IPS DF 6.9 (cell line): ENCODE results near the gene SLC25A28.

Experiments
- DNase-seq: peaks from one replicate; pipeline ENCODE4 v3.0.0-alpha.2; 2013; ENCODE audit warnings: low read depth, low spot score
- H3K27ac ChIP-seq: one replicate; pipeline ENCODE4 v1.5.1; 2013; ENCODE audit warnings: low read length, control low read depth
- H3K27me3 ChIP-seq: 2 replicates; pipeline ENCODE4 v1.6.1; 2013; ENCODE audit warnings: mild to moderate bottlenecking, low read length; ENCODE audit not compliant: control insufficient read depth, insufficient read depth
- H3K36me3 ChIP-seq: 2 replicates; pipeline ENCODE4 v1.6.1; 2013; ENCODE audit warnings: low read length; ENCODE audit not compliant: control insufficient read depth, insufficient read depth
- H3K4me1 ChIP-seq: 2 replicates; pipeline ENCODE4 v1.6.1; 2013; ENCODE audit warnings: low read length; ENCODE audit not compliant: control insufficient read depth, insufficient read depth
- H3K4me3 ChIP-seq: 2 replicates; pipeline ENCODE4 v1.5.1; 2013; ENCODE audit warnings: mild to moderate bottlenecking, low read length
- H3K9me3 ChIP-seq: 2 replicates; pipeline ENCODE4 v1.6.1; 2013; ENCODE audit warnings: low read length, inconsistent platforms; ENCODE audit not compliant: control insufficient read depth, insufficient read depth
- WGBS: extraction: QIAGEN DNeasy Blood & Tissue Kit; methylation state at CpG from one replicate; pipeline ENCODE4 v1.1.7; 2013; ENCODE audit warnings: mixed read lengths, missing lambda C conversion rate; ENCODE audit not compliant: insufficient read length, insufficient coverage; 5-methylcytosine and 5-hydroxymethylcytosine counted together

Gene SLC25A28, protein sequence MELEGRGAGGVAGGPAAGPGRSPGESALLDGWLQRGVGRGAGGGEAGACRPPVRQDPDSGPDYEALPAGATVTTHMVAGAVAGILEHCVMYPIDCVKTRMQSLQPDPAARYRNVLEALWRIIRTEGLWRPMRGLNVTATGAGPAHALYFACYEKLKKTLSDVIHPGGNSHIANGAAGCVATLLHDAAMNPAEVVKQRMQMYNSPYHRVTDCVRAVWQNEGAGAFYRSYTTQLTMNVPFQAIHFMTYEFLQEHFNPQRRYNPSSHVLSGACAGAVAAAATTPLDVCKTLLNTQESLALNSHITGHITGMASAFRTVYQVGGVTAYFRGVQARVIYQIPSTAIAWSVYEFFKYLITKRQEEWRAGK

DNA sequence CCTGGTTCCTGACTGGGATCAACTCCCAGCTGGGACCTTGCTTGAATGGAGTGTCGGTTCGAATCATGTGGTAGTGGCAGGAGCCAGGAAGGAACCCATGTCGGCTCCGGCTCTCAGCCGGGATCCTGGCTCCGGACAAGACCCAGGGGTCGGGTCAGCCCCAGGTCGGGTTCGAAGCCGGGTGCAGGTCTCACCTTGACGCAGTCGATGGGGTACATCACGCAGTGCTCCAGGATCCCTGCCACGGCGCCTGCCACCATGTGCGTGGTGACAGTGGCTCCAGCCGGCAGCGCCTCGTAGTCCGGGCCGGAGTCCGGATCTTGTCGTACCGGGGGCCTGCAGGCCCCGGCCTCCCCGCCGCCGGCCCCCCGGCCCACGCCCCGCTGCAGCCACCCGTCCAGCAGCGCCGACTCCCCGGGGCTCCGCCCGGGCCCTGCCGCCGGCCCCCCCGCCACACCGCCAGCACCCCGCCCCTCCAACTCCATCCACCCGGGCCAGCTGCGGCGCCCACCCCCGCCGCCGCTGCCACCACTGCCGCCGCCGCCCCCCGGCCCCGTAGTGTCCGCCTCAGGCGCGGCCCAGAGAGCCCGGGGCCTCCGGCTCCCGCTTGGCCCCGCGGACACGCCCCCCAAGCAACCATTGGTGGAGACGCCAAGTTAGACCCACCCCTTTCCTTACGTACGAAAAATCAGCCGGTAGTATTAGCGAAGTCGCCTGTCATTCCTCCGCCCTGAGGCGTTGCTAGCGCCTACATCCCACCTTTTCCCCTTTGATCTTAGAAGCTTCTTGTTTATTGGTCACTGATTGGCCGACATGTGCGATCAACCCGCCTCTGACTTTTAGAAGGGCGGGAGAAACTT lies at the start of gene SLC25A28:
TSS of gene SLC25A28 (minus strand) at position 589 of the 860 bp plus-strand sequence. CDS start at position 485, 104 bp downstream.
- no peak within 1 kb of the TSS for H3K27ac ChIP-seq
- peak within 1 kb of the TSS; percentile 78 for H3K4me3 ChIP-seq
- H3K4me1 ChIP-seq: no peaks in the 10 kb centered on the region
- WGBS: no CpG with 5 or more reads among the region's 75 CpGs
- no peaks in the 10 kb centered on the region for H3K36me3 ChIP-seq
- H3K27me3 ChIP-seq: no peaks in the 10 kb centered on the region
- H3K9me3 ChIP-seq: no peaks in the 10 kb centered on the region
- DNase-seq: peak; percentile 99

DNA sequence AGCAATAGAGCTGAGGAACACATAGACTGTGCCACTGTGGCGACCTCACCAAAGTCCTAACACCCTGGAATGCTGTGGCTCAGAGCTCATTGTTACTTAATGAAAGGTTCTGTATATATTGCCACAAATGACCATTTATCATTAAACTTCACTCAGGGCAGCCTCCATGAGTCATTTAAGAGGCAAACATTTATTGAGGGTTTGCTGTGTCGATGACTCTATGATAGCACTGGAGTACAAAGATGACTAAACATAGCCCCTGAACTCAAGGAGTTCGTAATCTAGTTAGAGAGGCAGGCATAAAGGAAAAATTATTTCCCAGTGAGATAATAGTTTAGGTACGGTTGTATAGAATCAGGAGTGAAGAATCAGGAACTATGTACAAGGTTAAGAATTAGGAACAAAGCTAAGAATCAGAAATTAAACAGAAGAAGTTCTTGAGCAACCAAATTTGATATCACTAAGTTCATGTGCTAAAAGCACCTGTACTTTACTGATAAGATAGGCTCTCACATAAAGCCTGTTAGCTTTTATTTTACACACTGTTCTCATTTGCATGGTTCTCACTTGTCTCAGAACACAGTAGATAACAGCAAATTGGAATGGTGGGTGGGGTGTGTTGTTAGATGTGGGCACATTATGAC lies 47.0 kb upstream of the SLC25A28 start:
- no peaks in the 10 kb centered on the region for H3K4me1 ChIP-seq
- H3K27ac ChIP-seq: no peak overlapping the region
- no peaks in the 10 kb centered on the region for H3K36me3 ChIP-seq
- H3K4me3 ChIP-seq: no peak overlapping the region
- H3K9me3 ChIP-seq: no peaks in the 10 kb centered on the region
- no peaks in the 10 kb centered on the region for H3K27me3 ChIP-seq
- DNase-seq: no peak
- WGBS: 100% methylated on average over 1 of the region's 4 CpGs

DNA sequence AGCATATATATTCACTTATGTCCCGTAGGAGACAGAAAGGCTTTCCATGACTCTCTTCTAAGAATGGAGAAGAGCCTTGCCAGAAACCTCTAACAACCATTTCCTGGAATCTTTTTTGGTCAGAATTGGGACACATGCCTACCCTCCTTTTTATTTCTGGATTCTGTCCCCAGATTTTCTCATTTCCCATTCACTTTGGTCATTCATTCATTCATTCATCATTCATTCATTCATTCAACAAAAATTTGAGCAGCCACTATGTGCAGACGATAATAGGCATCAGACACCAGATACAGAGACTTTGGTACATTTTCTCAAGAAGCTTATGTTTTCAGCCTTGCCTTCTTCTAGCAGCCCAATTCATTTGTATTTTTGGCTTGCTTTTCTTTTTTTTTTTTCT lies 45.1 kb upstream of the SLC25A28 start:
- Histone ChIP-seq H3K4me1 (no peaks in the 10 kb centered on the region), H3K4me3 (no peak overlapping the region), H3K9me3 (no peaks in the 10 kb centered on the region), H3K27me3 (no peaks in the 10 kb centered on the region), H3K36me3 (no peaks in the 10 kb centered on the region), H3K27ac (no peak overlapping the region)
- no CpG with 5 or more reads among the region's 2 CpGs for WGBS
- no peak for DNase-seq

DNA sequence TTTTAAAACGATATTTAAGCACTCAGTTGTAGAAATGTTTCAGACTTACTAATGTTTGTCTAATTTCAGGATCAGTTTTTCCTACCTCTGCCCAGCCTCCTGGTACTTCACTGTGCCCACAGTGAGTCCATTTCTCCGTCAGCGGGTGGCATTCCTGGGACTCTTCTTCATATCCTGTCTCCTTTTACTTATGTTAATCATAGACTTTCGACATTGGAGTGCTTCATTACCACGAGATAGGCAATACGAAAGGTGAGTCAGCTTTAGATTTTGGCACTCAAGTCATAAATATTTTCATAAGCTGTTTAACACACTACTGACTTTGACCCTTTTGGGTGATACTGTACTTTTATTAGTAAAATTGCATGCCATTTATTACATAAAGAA lies 41.1 kb upstream of the SLC25A28 start:
- H3K27me3 ChIP-seq: no peaks in the 10 kb centered on the region; the same call in 1 of the 2 replicates
- no peak overlapping the region for H3K27ac ChIP-seq
- H3K4me3 ChIP-seq: no peak overlapping the region
- no peaks in the 10 kb centered on the region for H3K36me3 ChIP-seq
- no peak for DNase-seq
- H3K4me1 ChIP-seq: no peaks in the 10 kb centered on the region
- no peaks in the 10 kb centered on the region for H3K9me3 ChIP-seq
- WGBS: no CpG with 5 or more reads among the region's 6 CpGs

DNA sequence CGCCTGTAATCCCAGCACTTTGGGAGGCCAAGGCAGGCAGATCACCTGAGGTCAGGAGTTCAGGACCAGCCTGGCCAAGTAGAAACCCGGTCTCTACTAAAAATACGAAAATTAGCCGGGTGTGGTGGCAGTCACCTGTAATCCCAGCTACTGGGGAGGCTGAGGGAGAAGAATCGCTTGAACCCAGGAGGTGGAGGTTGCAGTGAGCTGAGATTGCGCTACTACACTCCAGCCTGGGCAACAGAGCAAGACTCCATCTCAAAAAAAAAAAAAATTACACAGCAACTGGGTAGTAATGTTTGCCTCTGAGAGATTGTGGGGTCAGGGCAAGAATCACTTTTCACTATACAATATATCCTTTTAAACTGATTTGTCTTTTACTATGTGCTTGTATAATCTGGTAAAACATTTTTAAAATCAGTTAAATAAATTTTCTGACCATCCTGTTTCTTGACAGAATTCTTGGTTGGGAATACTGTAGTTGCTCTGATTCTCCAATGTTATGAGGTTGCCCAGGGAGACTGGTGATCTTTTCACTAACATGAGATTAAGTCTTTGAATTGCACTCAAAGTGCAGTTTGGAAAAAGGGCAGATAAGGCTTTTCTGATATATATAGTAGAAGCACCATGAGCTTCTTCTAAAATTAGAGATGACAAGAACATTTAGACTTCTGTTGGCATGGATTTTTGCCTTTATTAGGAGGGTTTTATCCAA lies 40.6 kb upstream of the SLC25A28 start:
- no peaks in the 10 kb centered on the region for H3K36me3 ChIP-seq
- no peaks in the 10 kb centered on the region for H3K9me3 ChIP-seq
- no peak overlapping the region for H3K27ac ChIP-seq
- no peak overlapping the region for H3K4me3 ChIP-seq
- no peaks in the 10 kb centered on the region for H3K4me1 ChIP-seq
- H3K27me3 ChIP-seq: no peaks in the 10 kb centered on the region; the same call in 1 of the 2 replicates
- no CpG with 5 or more reads among the region's 6 CpGs for WGBS
- no peak for DNase-seq

DNA sequence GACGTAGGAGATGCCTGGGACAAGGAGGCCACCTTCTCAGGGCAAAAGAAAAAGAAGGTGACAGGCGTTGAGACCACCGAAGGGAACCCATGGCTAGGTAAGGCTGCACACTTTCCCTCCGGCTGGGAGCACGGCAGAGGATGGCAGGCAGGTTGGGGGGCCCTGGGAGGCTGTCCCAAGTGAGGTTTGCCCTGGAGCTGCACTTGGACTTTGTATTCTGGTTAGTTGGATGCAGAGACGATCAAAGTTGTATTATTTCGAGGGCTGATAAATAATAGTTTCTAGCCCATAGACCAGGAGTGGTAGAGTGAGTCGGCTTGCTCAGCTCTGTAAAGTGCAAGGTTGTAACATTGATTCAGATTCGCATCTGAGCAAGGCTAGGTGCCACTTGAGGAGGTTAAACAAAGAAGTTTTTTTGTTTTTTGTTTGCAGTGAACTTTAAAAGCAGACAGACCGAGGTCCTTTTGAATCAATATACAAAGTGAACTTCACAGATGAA lies 39.7 kb upstream of the SLC25A28 start:
- no CpG with 5 or more reads among the region's 10 CpGs for WGBS
- no peaks in the 10 kb centered on the region for H3K36me3 ChIP-seq
- no peaks in the 10 kb centered on the region; the same call in 1 of the 2 replicates for H3K27me3 ChIP-seq
- H3K4me1 ChIP-seq: no peaks in the 10 kb centered on the region
- no peak overlapping the region for H3K27ac ChIP-seq
- DNase-seq: no peak
- peak overlapping the region; percentile 73; the same call in 1 of the 2 replicates for H3K4me3 ChIP-seq
- no peaks in the 10 kb centered on the region for H3K9me3 ChIP-seq

DNA sequence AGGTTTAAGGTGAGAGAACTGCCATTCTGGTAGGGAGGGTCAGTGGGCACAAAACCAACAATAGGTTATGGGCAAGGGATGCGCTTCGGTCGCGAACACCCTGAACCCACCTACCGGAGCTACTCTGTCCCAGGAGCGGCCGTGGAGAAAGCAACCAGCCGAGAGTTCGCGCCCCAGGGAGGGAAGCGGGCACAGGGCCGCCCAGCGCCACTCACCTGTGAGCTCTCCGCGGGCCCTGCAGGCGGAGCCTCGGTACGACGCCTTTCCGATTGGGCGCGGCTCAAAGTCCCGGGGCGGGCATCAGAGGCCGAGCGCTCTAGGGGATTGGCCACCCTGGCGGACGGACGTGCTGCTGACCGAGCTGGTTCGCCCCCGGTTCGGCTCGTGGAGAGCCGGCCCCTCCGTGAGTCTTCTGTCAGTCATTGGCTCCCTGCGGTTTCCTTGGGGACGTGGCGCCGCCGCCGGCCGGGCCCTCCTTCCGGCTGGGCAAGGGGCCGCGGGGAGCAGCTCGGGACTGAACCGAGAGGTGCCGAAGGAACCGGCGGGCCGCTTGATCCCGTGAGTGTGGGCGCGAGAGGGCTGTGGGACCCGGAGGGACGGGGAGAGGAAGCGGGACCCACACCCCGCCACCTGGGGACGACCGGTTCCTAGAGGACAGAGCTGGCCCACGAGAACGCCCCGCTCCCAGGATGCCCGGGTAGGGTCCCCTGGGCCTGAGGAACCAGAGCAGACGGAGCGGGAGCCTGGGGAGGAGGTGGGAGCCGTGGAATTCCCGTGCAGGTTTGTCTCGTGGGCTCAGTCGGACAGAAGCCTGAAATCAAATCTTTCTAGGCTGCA lies 39.0 kb upstream of the SLC25A28 start, which contains the start of gene ENTPD7:
TSS of gene ENTPD7 (plus strand) at position 479 of the 837 bp plus-strand sequence. CDS start 448 bp downstream, outside the sequence.
- H3K27ac ChIP-seq: no peak within 1 kb of the TSS
- no peaks in the 10 kb centered on the region; the same call in 1 of the 2 replicates for H3K27me3 ChIP-seq
- no peaks in the 10 kb centered on the region for H3K9me3 ChIP-seq
- peak; percentile 92 for DNase-seq
- WGBS: no CpG with 5 or more reads among the region's 71 CpGs
- H3K4me3 ChIP-seq: peak within 1 kb of the TSS; percentile 73; the same call in 1 of the 2 replicates
- H3K4me1 ChIP-seq: no peaks in the 10 kb centered on the region
- H3K36me3 ChIP-seq: no peaks in the 10 kb centered on the region

DNA sequence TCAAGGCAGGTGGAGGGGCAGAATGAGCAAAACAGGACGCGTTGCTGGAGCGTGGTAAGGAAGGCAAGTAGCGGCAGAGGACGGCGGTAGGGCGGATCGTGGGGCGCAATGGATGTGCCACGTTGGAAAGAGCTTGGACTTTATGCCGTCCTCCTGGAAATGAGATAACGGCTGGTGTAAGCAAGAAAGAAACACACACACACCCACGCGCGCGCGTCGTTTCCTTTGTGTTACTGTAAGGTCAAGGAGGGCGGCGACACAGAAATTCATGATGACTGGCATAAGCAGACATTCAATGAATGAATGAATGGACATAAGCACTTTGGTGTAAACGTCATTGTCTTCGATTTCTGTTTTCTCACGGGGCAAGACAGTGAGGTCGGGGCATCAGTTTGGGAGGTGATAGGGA lies 38.4 kb upstream of the SLC25A28 start:
- Histone ChIP-seq H3K27ac (no peak overlapping the region), H3K9me3 (no peaks in the 10 kb centered on the region), H3K4me1 (no peaks in the 10 kb centered on the region), H3K4me3 (peak overlapping the region; percentile 73; the same call in 1 of the 2 replicates), H3K27me3 (no peaks in the 10 kb centered on the region; the same call in 1 of the 2 replicates), H3K36me3 (no peaks in the 10 kb centered on the region)
- DNase-seq: no peak
- WGBS: no CpG with 5 or more reads among the region's 24 CpGs
